GM12892 (cell line): ENCODE measurements around the gene KCNQ5.

Experiments used
- POLR2A ChIP-seq: IDR thresholded peaks from 2 replicates; pipeline ENCODE4 v1.6.1; 2011; ENCODE audit warnings: low read depth, low read length, control low read depth
- POLR2AphosphoS5 ChIP-seq: IDR thresholded peaks from 2 replicates; pipeline ENCODE4 v1.6.1; 2011; ENCODE audit warnings: low read depth, low read length, control low read depth

GRCh38 chr6:73058736-73059135 is 436.9 kb downstream of the KCNQ5 start:
- TF ChIP-seq POLR2A = no peak
- TF ChIP-seq POLR2AphosphoS5 = no peak
